Esophagus muscularis mucosa (tissue), 4 donors: ENCODE data around the gene MRPL10. TPM values are rescaled to one million over a fixed set of nuclear protein-coding genes. Genes with fewer than 3 reads are reported as not detected.

Source experiments
- DNase-seq: peaks from one replicate; pipeline ENCODE4 v3.0.0-alpha.2; 2017; ENCODE audit errors: extremely low spot score
- H3K27ac ChIP-seq, 4 donors: fragments of 200-600 bp; sonication (generic); replicated peaks in 1 of 4; 1 replicate in 3 of 4; 2 replicates in 1 of 4; pipeline ENCODE4 v1.5.1; 2016 to 2019; ENCODE audit warnings: mild to moderate bottlenecking in 1 of 4
- H3K27me3 ChIP-seq, 4 donors: fragments of 200-600 bp; sonication (generic); one replicate each; pipeline versions ENCODE4 v1.5.1 to v1.6.0; 2016 to 2019
- H3K36me3 ChIP-seq, 4 donors: fragments of 200-600 bp; sonication (generic); one replicate each; pipeline ENCODE4 v1.5.1; 2016 to 2019
- H3K4me1 ChIP-seq, 4 donors: fragments of 200-600 bp; sonication (generic); one replicate each; pipeline ENCODE4 v1.5.1; 2016 to 2019
- H3K4me3 ChIP-seq, 4 donors: fragments of 200-600 bp; sonication (generic); 1 replicate in 2 of 4; 2 replicates in 2 of 4; pipeline ENCODE4 v1.5.1; 2016 to 2019; ENCODE audit warnings: mild to moderate bottlenecking in 4 of 4, moderate library complexity in 1 of 4
- H3K9me3 ChIP-seq, 4 donors: fragments of 200-600 bp; sonication (generic); 1 replicate in 3 of 4; 2 replicates in 1 of 4; pipeline ENCODE4 v1.5.1; 2016 to 2019
- EP300 ChIP-seq: sonication (generic); formaldehyde crosslinking; IDR thresholded peaks from one replicate; pipeline ENCODE4 v1.6.1; 2017; ENCODE audit warnings: antibody characterized with exemption
- POLR2A ChIP-seq: fragments of 450-650 bp; IDR thresholded peaks from one replicate; pipeline ENCODE4 v1.6.1; 2017; ENCODE audit warnings: antibody characterized with exemption, moderate library complexity, mild to moderate bottlenecking, low read depth
- POLR2AphosphoS5 ChIP-seq, 2 donors: sonication (generic); formaldehyde crosslinking; IDR thresholded peaks; one replicate each; pipeline ENCODE4 v1.6.1; 2017; ENCODE audit warnings: antibody characterized with exemption in 2 of 2
- WGBS: methylation state at CpG from one replicate; pipeline ENCODE4 v1.1.5; 2018; 5-methylcytosine and 5-hydroxymethylcytosine counted together
- intact Hi-C: fragments of 100-400 bp; cut with DNase I; formaldehyde crosslinking; loops from one replicate; pipeline ENCODE4 v1.15.1; 2023
- total RNA-seq, 4 donors: library from RNA; depleted of rRNA; stranded (reverse); fragments of >200 nt; gene quantifications; one replicate each; pipeline versions ENCODE4 v1.1.0 to v1.2.1, GENCODE V29; 2016
- TF ChIP-seq, protein P1 (sequence below), 3 experiments: fragments of 200-600 bp in 2 of 3; fragments of 450-650 bp in 1 of 3; sonication (generic) in 2 of 3; IDR thresholded peaks; one replicate each; pipeline ENCODE4 v1.5.1; 2017 to 2019; ENCODE audit warnings: antibody characterized with exemption in 3 of 3, mild to moderate bottlenecking in 2 of 3, moderate library complexity in 1 of 3

MRPL10 gene
- total RNA-seq, 4 donors from 2014 or later, result 43.6 to 86.8 (median 63.2) TPM

DNA sequence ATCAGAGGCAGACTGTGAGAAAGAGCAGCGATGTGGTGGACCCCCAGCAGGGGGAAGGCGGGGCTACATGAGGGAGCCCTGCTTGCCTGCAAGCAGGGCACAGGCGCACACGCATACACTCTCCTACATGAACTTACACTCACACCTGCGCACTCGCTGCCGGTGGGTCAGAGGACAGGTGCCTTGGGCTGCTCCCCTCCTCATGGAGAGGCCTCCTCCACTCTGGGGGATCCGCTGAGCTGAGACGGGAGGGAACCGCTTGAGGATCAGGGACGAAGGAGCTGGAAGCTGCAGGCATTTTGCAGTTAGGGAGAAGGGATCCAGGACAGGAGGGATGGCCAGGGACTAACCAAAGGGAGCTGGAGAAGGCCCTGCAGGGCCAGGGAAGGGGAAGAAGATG, 23.9 kb downstream of the MRPL10 start:
- Histone ChIP-seq H3K27ac (no peak overlapping the region), H3K27me3 (peaks cover 0 to 13% (median 0%) of the 10 kb centered on the region in 4 donors), H3K4me1 (peaks cover 0 to 16% (median 0%) of the 10 kb centered on the region in 4 donors), H3K4me3 (no peak overlapping the region), H3K9me3 (no peaks in the 10 kb centered on the region), H3K36me3 (peaks cover 0 to 49% (median 43%) of the 10 kb centered on the region in 4 donors)
- TF ChIP-seq POLR2A (no peak), POLR2AphosphoS5 (IDR thresholded peaks at IDR 0.05) (no peak)
- DNase-seq, result no peak
- WGBS, result 96% methylated on average over 10 of the region's 11 CpGs
- intact Hi-C loops, result loop anchor here (10.0 kb wide), 1 partner anchor 143 kb away; no protein-coding TSS in a partner anchor

GRCh38 chr17:47806913-47807255, 24.5 kb downstream of the MRPL10 start:
- DNase-seq, result no peak
- TF ChIP-seq, protein P1, sequence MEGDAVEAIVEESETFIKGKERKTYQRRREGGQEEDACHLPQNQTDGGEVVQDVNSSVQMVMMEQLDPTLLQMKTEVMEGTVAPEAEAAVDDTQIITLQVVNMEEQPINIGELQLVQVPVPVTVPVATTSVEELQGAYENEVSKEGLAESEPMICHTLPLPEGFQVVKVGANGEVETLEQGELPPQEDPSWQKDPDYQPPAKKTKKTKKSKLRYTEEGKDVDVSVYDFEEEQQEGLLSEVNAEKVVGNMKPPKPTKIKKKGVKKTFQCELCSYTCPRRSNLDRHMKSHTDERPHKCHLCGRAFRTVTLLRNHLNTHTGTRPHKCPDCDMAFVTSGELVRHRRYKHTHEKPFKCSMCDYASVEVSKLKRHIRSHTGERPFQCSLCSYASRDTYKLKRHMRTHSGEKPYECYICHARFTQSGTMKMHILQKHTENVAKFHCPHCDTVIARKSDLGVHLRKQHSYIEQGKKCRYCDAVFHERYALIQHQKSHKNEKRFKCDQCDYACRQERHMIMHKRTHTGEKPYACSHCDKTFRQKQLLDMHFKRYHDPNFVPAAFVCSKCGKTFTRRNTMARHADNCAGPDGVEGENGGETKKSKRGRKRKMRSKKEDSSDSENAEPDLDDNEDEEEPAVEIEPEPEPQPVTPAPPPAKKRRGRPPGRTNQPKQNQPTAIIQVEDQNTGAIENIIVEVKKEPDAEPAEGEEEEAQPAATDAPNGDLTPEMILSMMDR (IDR thresholded peaks at IDR 0.05), result no peak
- TF ChIP-seq EP300, result no peak
- no peak for TF ChIP-seq POLR2AphosphoS5 (IDR thresholded peaks at IDR 0.05)
- no peak for TF ChIP-seq POLR2A
- intact Hi-C loops, result loop anchor here (10.0 kb wide), 1 partner anchor 142 kb away; no protein-coding TSS in a partner anchor
- H3K9me3 ChIP-seq, result no peaks in the 10 kb centered on the region
- peaks cover 0 to 19% (median 0%) of the 10 kb centered on the region in 4 donors for H3K27me3 ChIP-seq
- H3K4me3 ChIP-seq, result no peak overlapping the region
- no peak overlapping the region for H3K27ac ChIP-seq
- H3K36me3 ChIP-seq, result peaks cover 0 to 43% (median 39%) of the 10 kb centered on the region in 4 donors
- WGBS, result 84% methylated on average over 9 of the region's 9 CpGs
- peaks cover 0 to 16% (median 0%) of the 10 kb centered on the region in 4 donors for H3K4me1 ChIP-seq

- TF ChIP-seq, protein P1 (IDR thresholded peaks at IDR 0.05), result no peak
- TF ChIP-seq EP300, result no peak
- TF ChIP-seq POLR2A, result no peak
- no peak for TF ChIP-seq POLR2AphosphoS5 (IDR thresholded peaks at IDR 0.05)
- 77% methylated on average over 13 of the region's 16 CpGs for WGBS
- H3K9me3 ChIP-seq, result no peaks in the 10 kb centered on the region
- no peak overlapping the region for H3K27ac ChIP-seq
- H3K27me3 ChIP-seq, result peaks cover 0 to 22% (median 0%) of the 10 kb centered on the region in 4 donors
- peaks cover 0 to 39% (median 39%) of the 10 kb centered on the region in 4 donors for H3K36me3 ChIP-seq
- no peak overlapping the region for H3K4me3 ChIP-seq
- DNase-seq, result no peak
- intact Hi-C loops, result loop anchor here (10.0 kb wide), 1 partner anchor 141 kb away; no protein-coding TSS in a partner anchor
- peaks cover 0 to 13% (median 0%) of the 10 kb centered on the region in 4 donors for H3K4me1 ChIP-seq
Observed at GRCh38 chr17:47806026-47806912, 25.1 kb downstream of the MRPL10 start.

- Histone ChIP-seq H3K4me3 (no peak overlapping the region), H3K27ac (no peak overlapping the region), H3K4me1 (no peaks in the 10 kb centered on the region), H3K9me3 (no peaks in the 10 kb centered on the region), H3K36me3 (peaks cover 0 to 29% (median 26%) of the 10 kb centered on the region in 4 donors), H3K27me3 (peaks cover 0 to 22% (median 0%) of the 10 kb centered on the region in 4 donors)
- no peak for DNase-seq
- WGBS, result 63% methylated on average over 3 of the region's 3 CpGs
- TF ChIP-seq, protein P1 (IDR thresholded peaks at IDR 0.05), result no peak
- TF ChIP-seq POLR2A (no peak), POLR2AphosphoS5 (IDR thresholded peaks at IDR 0.05) (no peak), EP300 (no peak)
- intact Hi-C loops, result loop anchor here (10.0 kb wide), 1 partner anchor 140 kb away; no protein-coding TSS in a partner anchor
Observed at GRCh38 chr17:47804461-47804860, 26.9 kb downstream of the MRPL10 start.

DNA sequence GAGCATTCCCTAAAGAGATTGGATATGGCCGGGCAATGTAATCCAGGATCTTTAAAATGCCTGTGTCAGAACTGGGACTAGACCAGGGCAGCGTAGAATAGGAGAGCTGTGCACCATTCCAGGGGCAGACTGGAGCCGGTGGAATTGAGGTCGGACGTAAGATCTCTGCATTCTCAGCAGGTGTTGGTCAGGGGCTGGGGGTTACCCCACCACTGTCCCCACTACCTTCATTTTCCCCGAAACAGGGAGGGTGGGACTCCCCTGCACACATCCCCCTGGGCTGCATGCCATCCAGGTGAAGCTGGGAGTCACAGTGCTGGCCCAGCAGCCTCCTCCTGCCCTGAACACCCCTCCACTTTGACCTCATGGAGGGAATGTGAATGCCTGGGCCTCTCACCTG, 27.6 kb downstream of the MRPL10 start:
- Histone ChIP-seq H3K27ac (no peak overlapping the region), H3K36me3 (peaks cover 0 to 22% (median 19%) of the 10 kb centered on the region in 4 donors), H3K9me3 (no peaks in the 10 kb centered on the region), H3K4me3 (no peak overlapping the region), H3K27me3 (peaks cover 0 to 22% (median 0%) of the 10 kb centered on the region in 4 donors), H3K4me1 (no peaks in the 10 kb centered on the region)
- TF ChIP-seq, protein P1 (IDR thresholded peaks at IDR 0.05), result no peak
- TF ChIP-seq POLR2A, result no peak
- no peak for DNase-seq
- intact Hi-C loops, result loop anchor here (10.0 kb wide), 1 partner anchor 139 kb away; no protein-coding TSS in a partner anchor
- WGBS, result 79% methylated on average over 6 of the region's 6 CpGs
